Astrocyte (in vitro differentiated cells and primary cell): ENCODE measurements around the gene UTS2B. TPM values are rescaled to one million over a fixed set of nuclear protein-coding genes. Genes with fewer than 3 reads are reported as not detected.
"Not testable (repeated sequence)": the region's sequence is repeated elsewhere in the genome, so short reads cannot be mapped to it uniquely, and the experiment has no call there.

Experiments used
- DNase-seq: peaks from one replicate; pipeline ENCODE4 v3.0.0-alpha.2; 2010; ENCODE audit warnings: low read depth
- FAIRE-seq: peaks from 2 replicates; lab custom pipeline; 2011; peaks lifted over from hg19 to GRCh38; lab: Jason Lieb, UNC
- H2AFZ ChIP-seq: 2 replicates; pipeline ENCODE4 v1.6.0; 2012; ENCODE audit warnings: low read depth, low read length, inconsistent platforms
- H3K27ac ChIP-seq: 2 replicates; pipeline ENCODE4 v1.5.1; 2011; ENCODE audit warnings: low read depth, low read length, inconsistent platforms
- H3K27me3 ChIP-seq: 2 replicates; pipeline ENCODE4 v1.6.0; 2011; ENCODE audit warnings: low read length, inconsistent platforms; ENCODE audit not compliant: insufficient read depth
- H3K36me3 ChIP-seq: 2 replicates; pipeline ENCODE4 v1.5.1; 2011; ENCODE audit warnings: low read length, inconsistent platforms; ENCODE audit not compliant: insufficient read depth
- H3K4me1 ChIP-seq: 2 replicates; pipeline ENCODE4 v1.5.1; 2011; ENCODE audit warnings: low read length, inconsistent platforms; ENCODE audit not compliant: insufficient read depth
- H3K4me2 ChIP-seq: 2 replicates; pipeline ENCODE4 v1.6.0; 2012; ENCODE audit warnings: low read length, inconsistent platforms
- H3K4me3 ChIP-seq: 2 replicates; pipeline ENCODE4 v1.5.1; 2011; ENCODE audit warnings: low read depth, mild to moderate bottlenecking, low read length, inconsistent platforms; ENCODE audit not compliant: insufficient read depth
- H3K79me2 ChIP-seq: 2 replicates; pipeline ENCODE4 v1.6.0; 2012; ENCODE audit warnings: mild to moderate bottlenecking, low read length, inconsistent platforms; ENCODE audit not compliant: insufficient read depth
- H3K9ac ChIP-seq: 2 replicates; pipeline ENCODE4 v1.6.0; 2012; ENCODE audit warnings: mild to moderate bottlenecking, low read length, inconsistent platforms
- H3K9me3 ChIP-seq: 2 replicates; pipeline ENCODE4 v1.5.1; 2012; ENCODE audit warnings: low read depth, mild to moderate bottlenecking, low read length, inconsistent platforms; ENCODE audit not compliant: insufficient read depth
- H4K20me1 ChIP-seq: 2 replicates; pipeline ENCODE4 v1.6.0; 2012; ENCODE audit warnings: low read length, inconsistent platforms; ENCODE audit not compliant: insufficient read depth
- H3K27ac Mint-ChIP-seq: one replicate; pipeline ENCODE4 v1.8.0; 2021; ENCODE audit warnings: mild to moderate bottlenecking, mixed read lengths; ENCODE audit not compliant: unreplicated experiment
- H3K27me3 Mint-ChIP-seq: one replicate; pipeline ENCODE4 v1.8.0; 2021; ENCODE audit warnings: low read depth, mixed read lengths; ENCODE audit not compliant: unreplicated experiment
- H3K36me3 Mint-ChIP-seq: one replicate; pipeline ENCODE4 v1.8.0; 2021; ENCODE audit warnings: low read depth, mixed read lengths; ENCODE audit not compliant: unreplicated experiment
- H3K4me1 Mint-ChIP-seq: one replicate; pipeline ENCODE4 v1.8.0; 2021; ENCODE audit warnings: low read depth, mixed read lengths; ENCODE audit not compliant: unreplicated experiment
- H3K4me3 Mint-ChIP-seq: one replicate; pipeline ENCODE4 v1.8.0; 2021; ENCODE audit warnings: mild to moderate bottlenecking, moderate library complexity, mixed read lengths; ENCODE audit not compliant: unreplicated experiment
- H3K9me3 Mint-ChIP-seq: one replicate; pipeline ENCODE4 v1.8.0; 2021; ENCODE audit warnings: mild to moderate bottlenecking, mixed read lengths; ENCODE audit not compliant: unreplicated experiment
- EZH2 ChIP-seq: IDR thresholded peaks from 2 replicates; pipeline ENCODE4 v1.6.1; 2012; ENCODE audit warnings: mild to moderate bottlenecking, low read length, inconsistent platforms; ENCODE audit not compliant: insufficient read depth
- total RNA-seq: library from RNA; stranded (reverse); gene quantifications from 2 replicates; pipeline ENCODE4 v1.2.1, GENCODE V29; 2021
- TF ChIP-seq, protein P1 (sequence below): IDR thresholded peaks from 2 replicates; pipeline ENCODE4 v1.5.1; 2011; ENCODE audit warnings: low read depth, mild to moderate bottlenecking, inconsistent platforms, low read length, moderate library complexity; ENCODE audit not compliant: insufficient read depth

Gene UTS2B
- total RNA-seq, 1 donor from 2014 or later: 0.75 TPM

GRCh38 chr3:191246630-191247029, 83.7 kb downstream of the UTS2B start:
- no peaks in the 10 kb centered on the region for H3K79me2 ChIP-seq
- peak; percentile 73 for FAIRE-seq
- TF ChIP-seq, protein P1, sequence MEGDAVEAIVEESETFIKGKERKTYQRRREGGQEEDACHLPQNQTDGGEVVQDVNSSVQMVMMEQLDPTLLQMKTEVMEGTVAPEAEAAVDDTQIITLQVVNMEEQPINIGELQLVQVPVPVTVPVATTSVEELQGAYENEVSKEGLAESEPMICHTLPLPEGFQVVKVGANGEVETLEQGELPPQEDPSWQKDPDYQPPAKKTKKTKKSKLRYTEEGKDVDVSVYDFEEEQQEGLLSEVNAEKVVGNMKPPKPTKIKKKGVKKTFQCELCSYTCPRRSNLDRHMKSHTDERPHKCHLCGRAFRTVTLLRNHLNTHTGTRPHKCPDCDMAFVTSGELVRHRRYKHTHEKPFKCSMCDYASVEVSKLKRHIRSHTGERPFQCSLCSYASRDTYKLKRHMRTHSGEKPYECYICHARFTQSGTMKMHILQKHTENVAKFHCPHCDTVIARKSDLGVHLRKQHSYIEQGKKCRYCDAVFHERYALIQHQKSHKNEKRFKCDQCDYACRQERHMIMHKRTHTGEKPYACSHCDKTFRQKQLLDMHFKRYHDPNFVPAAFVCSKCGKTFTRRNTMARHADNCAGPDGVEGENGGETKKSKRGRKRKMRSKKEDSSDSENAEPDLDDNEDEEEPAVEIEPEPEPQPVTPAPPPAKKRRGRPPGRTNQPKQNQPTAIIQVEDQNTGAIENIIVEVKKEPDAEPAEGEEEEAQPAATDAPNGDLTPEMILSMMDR: no peak
- no peak for TF ChIP-seq EZH2
- H3K27ac Mint-ChIP-seq: peak overlapping the region; percentile 85
- no peak overlapping the region for H3K4me3 Mint-ChIP-seq
- H3K27ac ChIP-seq: no peak overlapping the region
- H2AFZ ChIP-seq: no peak overlapping the region
- no peak overlapping the region for H3K4me3 ChIP-seq
- peak overlapping the region; percentile 21 for H3K4me2 ChIP-seq
- H3K9ac ChIP-seq: no peak overlapping the region
- H3K36me3 Mint-ChIP-seq: no peaks in the 10 kb centered on the region
- H3K27me3 Mint-ChIP-seq: no peaks in the 10 kb centered on the region
- H3K4me1 ChIP-seq: no peaks in the 10 kb centered on the region
- no peaks in the 10 kb centered on the region for H3K36me3 ChIP-seq
- DNase-seq: peak; percentile 85
- no peaks in the 10 kb centered on the region for H3K9me3 ChIP-seq
- H3K4me1 Mint-ChIP-seq: peaks cover 6% of the 10 kb centered on the region
- H3K9me3 Mint-ChIP-seq: no peaks in the 10 kb centered on the region
- no peaks in the 10 kb centered on the region for H3K27me3 ChIP-seq
- H4K20me1 ChIP-seq: no peaks in the 10 kb centered on the region

GRCh38 chr3:191246034-191246433, 84.3 kb downstream of the UTS2B start:
- not testable (repeated sequence) for H3K4me3 Mint-ChIP-seq, H3K36me3 ChIP-seq, H3K27me3 ChIP-seq, H3K9me3 ChIP-seq, H3K4me3 ChIP-seq, H2AFZ ChIP-seq, H3K4me1 Mint-ChIP-seq, DNase-seq, H3K9me3 Mint-ChIP-seq, H3K4me1 ChIP-seq, H3K36me3 Mint-ChIP-seq, H3K4me2 ChIP-seq, H3K79me2 ChIP-seq, H3K27me3 Mint-ChIP-seq, H4K20me1 ChIP-seq, FAIRE-seq, H3K27ac ChIP-seq, H3K9ac ChIP-seq
- H3K27ac Mint-ChIP-seq: peak overlapping the region; percentile 85

DNA sequence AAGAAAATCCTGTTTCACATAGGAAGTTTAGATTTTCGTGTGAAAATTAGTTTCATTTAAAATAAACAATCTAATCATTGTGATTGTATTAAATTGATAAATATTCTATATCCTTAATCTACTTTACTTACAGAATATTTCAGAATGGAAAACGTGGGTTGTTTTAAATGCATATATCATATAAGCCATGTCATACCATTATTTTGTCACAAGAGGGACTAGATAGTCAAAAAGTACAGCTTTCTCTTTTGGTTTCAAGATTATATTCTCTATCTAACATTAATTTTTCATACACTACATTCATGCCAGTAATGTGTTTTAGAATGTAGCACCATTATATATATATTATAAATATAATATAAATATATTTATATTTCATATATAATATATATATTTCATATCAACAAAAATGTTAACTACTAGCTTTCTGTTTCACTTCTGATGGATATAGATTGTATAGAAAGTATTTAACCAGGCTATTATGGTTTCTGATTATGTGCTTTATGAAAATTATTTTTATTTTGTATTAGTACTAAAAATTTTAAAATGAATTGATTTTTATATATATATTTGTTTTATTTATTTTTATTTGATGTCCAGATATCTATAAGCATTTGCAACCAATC, 86.0 kb downstream of the UTS2B start:
- Mint-ChIP-seq H3K27ac (no peak overlapping the region), H3K9me3 (no peaks in the 10 kb centered on the region), H3K4me1 (peaks cover 6% of the 10 kb centered on the region), H3K27me3 (no peaks in the 10 kb centered on the region), H3K36me3 (no peaks in the 10 kb centered on the region), H3K4me3 (no peak overlapping the region)
- H3K27ac ChIP-seq: no peak overlapping the region
- TF ChIP-seq EZH2: no peak
- TF ChIP-seq, protein P1: peak; percentile 28
- no peak overlapping the region for H3K4me2 ChIP-seq
- no peak for DNase-seq
- no peaks in the 10 kb centered on the region for H3K9me3 ChIP-seq
- no peaks in the 10 kb centered on the region for H4K20me1 ChIP-seq
- no peaks in the 10 kb centered on the region for H3K4me1 ChIP-seq
- no peak overlapping the region for H3K9ac ChIP-seq
- H3K36me3 ChIP-seq: no peaks in the 10 kb centered on the region
- H3K79me2 ChIP-seq: no peaks in the 10 kb centered on the region
- H2AFZ ChIP-seq: no peak overlapping the region
- no peak overlapping the region for H3K4me3 ChIP-seq
- no peak for FAIRE-seq
- no peaks in the 10 kb centered on the region for H3K27me3 ChIP-seq
